ENCODE measurements around the gene DDX3X.
"Not testable (repeated sequence)": the region's sequence is repeated elsewhere in the genome, so short reads cannot be mapped to it uniquely, and the experiment has no call there.

The DDX3X gene

DNA sequence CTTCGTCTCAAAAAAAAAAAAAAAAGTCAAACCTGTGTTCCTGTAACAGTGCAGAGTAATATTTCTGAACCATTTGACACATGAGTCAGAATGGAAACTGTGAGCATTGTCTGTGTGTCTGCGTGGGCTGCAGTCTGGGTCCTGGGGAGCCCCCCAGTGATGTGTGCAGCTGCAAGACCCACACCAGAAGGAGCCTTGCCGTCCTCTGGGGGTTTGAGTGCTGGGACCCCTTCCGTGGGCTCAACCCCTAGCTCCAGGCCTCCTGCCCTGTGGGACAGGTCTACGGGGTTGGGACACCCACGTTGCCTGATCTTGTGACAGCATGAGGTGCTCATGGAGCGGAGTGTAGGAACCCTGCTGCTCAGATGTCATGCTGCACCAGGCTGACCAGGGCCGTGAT lies 43.7 kb downstream of the DDX3X start:
- DNase-seq = no peak

DNA sequence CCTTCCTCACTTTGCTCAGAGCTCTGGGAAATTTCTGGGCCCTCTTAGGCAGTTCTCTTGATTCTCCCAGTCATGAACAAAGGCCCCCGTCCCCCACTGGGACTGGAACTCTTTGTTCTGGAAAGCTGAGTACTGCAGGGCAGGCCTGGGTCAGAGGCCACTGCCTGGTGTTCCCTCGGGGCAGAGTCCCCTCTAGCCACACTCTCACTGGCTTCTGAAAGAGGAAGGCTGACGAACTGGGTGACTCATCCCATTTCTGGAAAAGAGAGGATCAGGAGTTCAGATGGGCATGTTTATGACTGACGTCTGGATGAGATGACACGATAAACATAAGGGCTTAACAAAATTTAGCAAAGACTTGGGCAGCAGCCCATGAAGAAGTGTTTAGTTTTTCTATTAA lies 47.7 kb downstream of the DDX3X start:
- DNase-seq = no peak

DNA sequence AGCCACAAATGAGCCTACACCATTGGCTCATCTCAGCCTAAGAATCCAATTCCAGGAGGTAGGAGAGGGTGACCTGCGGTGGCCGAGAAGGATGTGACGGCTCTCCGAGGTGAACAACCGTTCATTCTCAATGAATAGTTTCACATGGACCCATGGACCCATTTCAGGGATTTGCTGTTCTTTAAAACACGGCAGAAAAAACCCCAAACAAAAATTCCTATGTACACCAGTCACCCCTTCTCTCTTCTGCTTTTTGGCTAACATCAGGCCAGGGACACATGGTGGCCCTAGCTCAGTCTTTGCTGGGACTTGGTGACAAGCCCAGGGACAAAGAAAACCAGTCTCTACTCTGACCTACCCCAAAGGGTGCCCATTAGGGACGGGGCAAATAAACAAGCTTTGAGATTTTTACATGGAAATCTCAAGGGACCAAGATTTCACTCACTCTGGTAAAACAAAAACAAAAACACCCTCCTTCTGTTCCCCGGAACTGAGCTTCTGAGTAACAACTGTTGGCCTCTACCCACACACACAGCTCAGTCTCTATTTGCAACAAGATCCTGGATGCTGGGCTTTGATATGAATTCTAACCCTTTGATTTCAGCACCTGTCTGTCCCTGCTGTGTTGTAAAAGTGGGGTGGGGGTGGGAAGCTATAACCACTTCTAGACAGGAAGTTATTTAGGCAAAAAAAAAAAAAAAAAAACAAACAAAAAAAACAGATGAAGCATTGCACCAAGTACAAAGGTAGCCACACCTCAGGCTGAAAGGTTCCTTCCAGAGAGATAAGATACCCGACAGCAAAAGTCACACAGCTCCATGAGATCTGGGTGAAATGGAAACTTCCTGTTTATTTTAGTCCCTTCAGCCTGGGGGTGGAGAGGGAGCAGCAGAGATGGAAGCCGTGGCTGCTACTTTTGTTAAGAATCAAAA lies 49.0 kb downstream of the DDX3X start:
- DNase-seq = no peak

DNA sequence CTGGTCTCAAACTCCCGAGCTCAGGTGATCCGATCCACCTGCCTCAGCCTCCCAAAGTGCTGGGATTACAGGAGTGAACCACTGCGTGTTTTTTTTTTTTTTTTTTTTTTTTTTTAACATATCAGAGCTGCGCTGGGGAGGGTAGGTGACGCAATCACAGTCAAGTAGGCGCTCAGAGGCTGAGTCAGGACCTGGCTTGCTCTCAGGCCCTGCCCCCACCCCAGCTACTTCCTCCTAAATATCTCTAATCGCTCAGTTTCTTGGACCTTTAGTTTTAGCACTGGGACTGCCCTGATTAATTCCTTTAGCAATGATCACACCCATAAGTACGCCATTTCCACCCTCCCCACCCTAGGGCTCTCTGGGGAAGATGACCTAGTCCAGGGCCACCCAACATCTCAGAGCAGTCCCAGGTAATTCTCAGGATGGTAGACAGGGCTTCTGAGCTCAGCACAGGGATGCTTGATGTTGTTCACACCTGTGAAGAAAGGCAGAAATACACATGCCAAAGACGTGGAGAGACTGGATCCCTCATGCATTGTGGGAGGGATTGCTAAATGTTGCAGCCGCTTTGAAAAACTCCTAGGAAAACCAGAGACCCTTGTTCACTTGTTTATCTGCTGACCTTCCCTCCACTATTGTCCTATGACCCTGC lies 50.2 kb downstream of the DDX3X start:
- no peak for DNase-seq

DNA sequence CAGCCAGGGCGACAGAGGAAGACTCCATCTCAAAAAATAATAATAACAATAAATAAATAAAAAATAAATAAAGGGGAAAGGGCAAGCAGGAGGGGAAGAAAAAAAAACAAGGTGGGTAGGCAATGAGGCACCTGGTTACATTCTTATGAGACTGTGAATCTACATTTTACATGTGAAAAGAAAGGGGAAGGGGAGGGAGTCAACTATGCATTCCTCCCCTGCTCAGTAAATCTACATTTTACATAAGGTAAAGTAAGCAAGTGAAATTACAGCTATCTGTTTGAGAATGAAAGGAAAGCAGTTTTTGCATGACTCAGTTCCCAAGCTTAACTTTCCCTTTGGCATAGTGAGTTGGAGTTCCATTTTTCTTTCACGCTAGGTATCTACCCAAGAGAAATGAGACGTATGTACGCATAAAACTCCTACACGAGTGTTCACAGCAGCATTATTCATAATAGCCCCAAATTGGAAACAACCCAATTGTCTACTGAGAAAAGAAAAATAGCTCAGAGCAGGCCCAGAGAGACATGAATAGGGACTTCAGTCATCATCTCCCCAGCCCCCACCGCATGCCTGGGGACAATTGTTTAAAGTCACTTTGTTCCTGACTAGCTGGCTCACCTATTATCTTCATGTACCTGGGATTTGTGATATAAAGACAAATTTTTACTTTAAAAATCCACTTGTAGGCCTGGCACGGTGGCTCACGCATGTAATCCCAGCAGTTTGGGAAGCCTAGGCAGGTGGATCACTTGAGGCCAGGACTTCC lies 52.4 kb downstream of the DDX3X start:
- no peak for DNase-seq

DNA sequence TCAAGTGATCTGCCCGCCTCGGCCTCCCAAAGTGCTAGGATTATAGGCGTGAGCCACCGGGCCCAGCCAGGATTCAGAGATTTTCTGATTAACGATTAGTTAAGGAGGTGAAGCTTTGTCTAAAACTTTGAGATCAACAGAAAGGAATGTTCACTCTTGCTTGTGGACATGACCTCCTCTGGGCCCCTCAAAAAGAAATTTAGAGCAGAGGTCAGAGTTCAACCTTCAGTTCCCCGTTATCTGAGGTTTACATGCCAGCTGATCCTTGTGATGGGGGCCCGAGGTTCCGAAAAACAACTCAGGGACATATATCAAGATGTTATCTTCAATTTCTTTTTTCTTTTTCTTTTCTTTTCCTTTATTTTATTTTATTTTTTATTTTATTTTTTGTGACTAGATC lies 54.6 kb downstream of the DDX3X start:
- DNase-seq = no peak

DNA sequence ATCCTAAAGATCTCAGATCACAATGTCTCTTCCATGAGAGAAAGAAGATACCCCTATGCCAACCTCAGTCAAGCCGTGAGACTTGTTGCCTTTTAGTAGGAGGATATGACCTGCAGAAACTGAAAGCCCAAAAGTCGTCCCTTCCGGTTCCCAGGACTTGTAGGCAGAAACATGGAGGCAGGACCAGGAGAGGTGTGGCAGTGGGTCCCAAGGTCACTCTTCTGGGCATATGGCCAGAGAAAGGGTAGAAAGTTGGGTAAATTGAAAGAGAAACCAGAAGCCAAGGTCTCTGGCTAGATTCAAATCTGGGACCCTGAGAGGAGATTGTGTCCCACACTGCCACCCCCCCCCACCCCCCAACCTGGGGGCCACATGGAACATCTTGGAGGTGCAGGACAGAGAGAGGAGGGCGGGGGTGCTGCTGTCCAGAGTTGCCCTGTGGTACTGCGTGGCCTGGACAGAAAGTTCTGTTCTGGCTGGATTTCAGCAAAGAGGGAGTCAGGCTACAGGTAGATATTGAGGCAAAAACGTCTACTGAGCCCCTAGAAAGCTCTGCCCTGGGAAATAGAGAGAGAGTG lies 55.4 kb downstream of the DDX3X start:
- no peak for DNase-seq

DNA sequence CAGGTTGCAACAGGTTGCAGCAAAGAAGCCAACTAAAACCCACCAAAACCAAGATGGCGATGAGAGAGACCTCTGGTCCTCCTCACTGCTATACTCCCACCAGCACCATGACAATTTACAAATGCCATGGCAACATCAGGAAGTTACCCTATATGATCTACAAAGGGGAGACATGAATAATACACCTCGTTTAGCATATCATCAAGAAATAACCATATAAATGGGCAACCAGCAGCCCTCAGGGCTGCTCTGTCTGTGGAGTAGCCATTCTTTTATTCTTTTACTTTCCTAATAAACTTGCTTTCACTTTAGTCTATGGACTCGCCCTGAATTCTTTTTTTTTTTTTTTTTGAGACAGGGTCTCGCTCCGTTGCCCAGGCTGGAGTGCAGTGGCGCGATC lies 56.6 kb downstream of the DDX3X start:
- DNase-seq = not testable (repeated sequence)

DNA sequence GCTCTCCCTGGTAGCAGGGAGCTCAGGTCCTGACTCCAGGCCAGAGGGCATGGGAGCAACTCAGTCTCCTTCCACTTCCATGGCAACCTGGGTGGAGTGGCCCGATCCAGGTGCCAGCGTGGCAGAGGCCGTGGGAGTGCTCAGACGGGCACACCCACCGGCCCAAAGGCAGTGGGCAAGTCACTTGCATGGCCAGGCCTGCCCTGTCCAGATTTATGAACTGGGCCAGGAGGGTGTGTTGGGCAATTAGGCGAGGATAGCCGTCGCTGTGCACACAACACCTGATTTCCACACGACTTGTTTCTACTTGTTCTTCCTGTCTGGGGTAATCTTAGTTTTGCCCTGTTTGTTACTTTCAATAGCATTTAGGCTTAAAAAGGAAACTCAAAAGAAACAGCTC lies 57.6 kb downstream of the DDX3X start:
- no peak for DNase-seq

DNA sequence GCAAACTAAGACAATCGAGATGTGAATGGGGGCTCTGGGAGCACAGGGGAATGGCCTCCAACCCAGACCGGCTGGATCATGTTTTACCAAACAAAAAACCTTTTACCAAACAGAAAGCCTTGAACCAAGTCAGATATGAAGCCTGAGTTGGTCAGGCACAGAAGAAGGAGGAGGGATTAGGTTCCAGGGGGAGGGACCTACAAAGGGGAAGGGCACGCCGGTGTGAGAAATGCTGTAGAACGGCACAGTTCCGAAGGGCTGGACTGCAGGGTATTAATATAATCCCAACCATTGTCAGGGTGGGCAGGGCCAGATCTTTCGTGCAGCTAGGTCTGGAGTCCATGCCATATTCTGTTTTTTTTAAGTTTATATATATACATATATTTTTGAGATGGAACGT lies 60.3 kb downstream of the DDX3X start:
- DNase-seq = no peak

DNA sequence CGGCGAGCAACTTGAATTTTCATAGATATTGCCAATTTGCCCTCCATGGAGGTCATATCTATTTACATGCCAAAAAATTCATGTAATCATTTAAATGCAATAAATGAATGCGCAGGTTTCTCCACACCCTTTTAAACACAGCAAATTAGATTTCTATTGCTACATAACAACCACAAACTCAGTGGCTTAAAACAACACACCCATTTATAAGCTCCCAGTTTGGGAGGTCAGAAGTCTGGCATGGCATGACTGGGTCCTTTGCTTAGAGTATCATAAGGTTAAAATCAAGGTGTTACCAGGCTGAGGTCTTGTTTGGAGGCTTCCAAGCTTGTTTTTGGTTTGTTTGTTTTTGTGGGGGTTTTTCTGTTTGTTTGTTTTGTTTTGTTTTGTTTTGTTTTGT lies 63.3 kb downstream of the DDX3X start:
- DNase-seq = no peak

DNA sequence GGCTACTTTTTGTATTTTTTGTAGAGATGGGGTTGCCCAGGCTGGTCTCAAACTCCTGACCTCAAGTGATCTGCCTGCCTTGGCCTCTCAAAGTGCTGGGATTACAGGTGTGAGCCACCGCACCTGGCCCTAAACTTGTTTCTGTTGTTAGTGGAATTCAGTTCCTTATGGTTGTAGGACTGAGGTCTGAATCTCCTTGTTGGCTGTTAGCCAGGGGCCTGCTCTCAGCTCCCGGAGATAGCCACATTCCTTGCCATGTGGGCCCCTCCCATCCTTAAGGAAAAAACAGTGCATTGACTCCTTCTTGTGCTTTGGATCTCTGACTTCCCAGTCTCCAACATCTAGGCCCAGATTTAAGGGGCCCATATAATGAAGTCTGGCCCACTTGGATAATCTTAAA lies 63.8 kb downstream of the DDX3X start:
- no peak for DNase-seq

DNA sequence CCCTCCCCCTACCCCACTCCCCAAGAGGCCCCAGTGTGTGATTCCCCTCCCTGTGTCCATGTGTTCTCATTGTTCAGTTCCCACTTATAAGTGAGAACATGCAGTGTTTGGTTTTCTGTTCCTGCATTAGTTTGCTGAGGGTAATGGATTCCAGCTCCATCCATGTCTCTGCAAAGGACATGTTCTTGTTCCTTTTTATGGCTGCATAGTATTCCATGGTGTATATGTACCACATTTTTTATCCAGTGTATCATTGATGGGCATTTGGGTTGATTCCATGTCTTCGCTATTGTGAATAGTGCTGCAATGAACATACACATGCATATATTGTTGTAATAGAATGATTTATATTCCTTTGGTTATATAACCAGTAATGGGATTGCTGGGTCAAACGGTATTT lies 68.6 kb downstream of the DDX3X start:
- DNase-seq = not testable (repeated sequence)

DNA sequence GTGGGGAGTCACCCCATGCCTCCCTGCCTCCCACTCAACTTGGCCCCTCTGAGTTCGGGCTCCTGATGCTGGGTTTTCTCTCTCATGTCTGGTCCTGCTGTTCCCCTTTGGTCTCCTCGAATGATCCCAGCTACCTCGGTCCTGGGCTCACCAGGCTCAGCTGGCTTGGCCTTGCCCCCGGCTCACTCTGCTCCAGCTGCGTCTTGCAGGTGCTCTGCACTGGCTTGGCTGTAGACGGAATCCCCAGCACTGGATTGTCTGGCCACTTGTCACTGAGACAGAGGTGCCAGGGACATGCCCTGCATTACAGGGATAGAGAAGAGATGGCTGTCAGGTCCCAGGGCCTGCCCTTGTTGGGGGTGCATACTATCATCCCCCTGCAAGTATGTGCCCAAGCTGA lies 71.6 kb downstream of the DDX3X start:
- DNase-seq = no peak

DNA sequence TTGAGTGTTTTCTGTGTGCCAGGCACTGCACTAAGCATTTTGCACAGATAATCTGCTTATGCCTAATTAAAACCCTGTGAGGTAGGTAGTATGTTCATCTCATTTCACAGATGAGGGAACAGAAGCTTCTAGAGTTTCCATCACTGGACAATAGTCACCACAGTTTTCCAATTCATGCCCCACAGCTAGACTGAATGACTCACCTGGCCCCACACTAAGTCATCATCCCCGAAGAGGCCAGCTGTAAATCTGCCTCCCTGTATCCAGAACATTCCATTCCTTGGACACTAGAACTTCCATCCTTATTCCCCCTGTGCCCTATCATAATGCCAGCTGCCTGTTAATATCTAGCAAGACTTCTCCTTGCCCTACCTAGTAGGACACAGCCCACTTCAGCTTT lies 72.2 kb downstream of the DDX3X start:
- no peak for DNase-seq

DNA sequence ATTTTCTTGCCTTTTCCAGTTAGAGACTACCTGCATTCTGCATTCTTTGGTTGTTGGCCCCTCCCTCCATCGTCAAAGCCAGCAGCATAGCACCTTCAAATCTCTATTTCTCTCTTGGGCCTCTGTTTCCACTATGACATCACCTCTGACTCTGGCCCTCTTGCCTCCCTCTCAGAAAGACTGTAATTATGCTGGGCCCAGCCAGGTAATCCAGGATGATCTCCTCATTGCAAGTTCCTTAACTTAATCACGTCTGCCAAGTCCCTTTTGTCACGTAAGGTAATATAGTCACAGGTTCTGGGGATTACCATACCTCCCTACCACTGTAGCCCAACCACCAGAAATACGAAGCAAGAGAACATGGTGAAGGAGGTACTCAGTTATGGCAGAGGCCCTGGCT lies 73.9 kb downstream of the DDX3X start:
- no peak for DNase-seq

DNA sequence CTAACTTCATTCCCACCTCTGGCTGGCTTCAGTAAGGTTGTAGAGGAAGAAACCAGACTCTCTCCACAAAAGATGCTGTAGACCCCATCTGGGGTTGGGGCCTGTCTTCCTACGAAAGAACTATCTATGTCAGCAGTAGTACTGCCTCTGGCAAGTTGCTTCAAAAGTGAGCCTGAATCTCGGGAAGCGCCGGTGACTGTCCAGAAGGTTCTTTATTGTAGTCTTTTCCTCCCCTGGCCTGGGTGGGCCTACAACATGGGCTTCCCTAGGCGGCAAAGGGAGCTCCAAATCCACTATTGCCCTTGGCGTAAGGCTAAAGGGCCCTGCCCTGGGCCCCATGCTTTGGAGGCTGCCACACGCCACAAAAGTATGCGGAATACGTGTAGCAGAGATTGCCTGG lies 74.6 kb downstream of the DDX3X start:
- DNase-seq = no peak

DNA sequence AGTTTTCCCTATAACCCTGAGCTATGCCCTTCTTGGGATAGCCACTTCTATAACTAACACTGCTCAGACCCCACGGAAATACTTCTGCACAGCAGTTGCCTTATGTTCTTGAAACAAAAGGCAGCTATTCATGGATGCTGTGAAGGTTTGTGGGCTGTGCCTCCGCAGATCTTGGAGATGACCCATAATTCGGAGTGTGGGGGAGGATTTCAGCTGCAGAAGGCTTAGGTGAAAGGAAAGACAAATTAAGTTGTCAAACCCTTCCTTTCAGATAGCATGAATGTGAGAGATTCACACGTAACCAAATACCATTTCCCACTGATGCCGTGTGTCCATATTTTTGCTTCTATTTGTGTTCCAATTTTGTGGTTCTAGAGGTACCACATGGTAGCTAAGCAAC lies 75.0 kb downstream of the DDX3X start:
- DNase-seq = no peak

DNA sequence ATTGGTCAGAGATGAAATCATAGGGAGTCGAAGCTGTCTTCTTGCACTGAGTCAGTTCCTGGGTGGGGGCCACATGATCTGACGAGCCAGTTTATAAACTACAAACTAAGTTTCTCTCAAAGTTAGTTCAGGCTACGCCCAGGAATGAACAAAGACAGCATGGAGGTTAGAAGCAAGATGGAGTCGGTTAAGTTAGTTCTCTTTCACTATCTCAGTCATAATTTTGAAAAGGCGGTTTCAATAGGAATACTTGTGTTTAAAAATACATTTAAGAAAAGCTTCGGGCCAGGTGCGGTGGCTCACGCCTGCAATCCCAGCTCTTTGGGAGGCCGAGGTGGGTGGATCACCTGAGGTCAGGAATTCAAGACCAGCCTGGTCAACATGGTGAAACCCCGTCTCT lies 77.3 kb downstream of the DDX3X start:
- not testable (repeated sequence) for DNase-seq

DNA sequence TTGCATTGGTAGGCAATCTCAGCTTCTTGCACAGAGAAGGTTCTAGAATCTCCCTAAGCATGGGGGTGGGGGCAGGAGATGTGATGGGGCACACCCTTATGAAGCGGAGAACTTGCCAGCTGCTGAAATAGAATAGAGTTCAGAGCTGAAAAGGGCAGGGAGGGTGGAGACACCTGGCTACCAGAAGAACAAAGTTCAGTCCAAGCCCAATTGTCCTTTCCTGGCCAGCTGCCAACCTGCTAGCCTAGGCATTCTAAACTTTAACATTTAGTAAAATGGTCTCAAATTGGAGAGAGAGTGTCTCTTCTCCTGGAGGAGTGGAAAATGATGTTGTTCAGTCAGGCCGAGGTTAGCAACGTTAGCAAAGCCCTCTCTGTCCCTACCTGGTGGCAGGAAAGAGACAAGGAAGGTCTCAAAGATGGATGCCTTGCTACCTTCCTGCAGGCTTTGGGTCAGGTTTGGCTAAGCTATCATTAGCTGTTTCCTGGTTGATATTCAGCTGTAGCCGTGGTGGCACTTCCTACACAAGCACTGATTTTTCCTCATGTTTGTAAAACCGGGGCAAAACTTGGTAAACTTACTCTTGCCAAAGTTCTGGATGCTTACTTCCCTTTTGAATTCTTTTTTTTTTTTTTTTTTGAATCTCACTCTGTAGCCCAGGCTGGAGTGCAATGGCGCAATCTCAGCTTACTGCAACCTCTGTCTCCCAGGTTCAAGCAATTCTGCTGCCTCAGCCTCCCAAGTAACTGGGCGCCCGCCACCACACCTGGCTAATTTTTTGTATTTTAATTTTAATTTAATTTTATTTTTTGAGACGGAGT lies 78.5 kb downstream of the DDX3X start:
- no peak for DNase-seq
